Thyroid gland (tissue), 4 donors: ENCODE data around the gene CXCL11.
"Not testable (repeated sequence)": the region's sequence is repeated elsewhere in the genome, so short reads cannot be mapped to it uniquely, and the experiment has no call there.

Source experiments
- CTCF ChIP-seq, 6 experiments: fragments of 200-600 bp in 3 of 6; fragments of 450-650 bp in 3 of 6; sonication (generic) in 3 of 6; IDR thresholded peaks; one replicate each; pipeline ENCODE4 v1.5.1; 2016 to 2019; ENCODE audit warnings: antibody characterized with exemption in 6 of 6, mild to moderate bottlenecking in 2 of 6, inconsistent platforms in 1 of 6, moderate library complexity in 1 of 6
- POLR2A ChIP-seq, 2 donors: fragments of 450-650 bp; IDR thresholded peaks; one replicate each; pipeline ENCODE4 v1.6.1; 2017; ENCODE audit warnings: antibody characterized with exemption in 2 of 2, mild to moderate bottlenecking in 2 of 2, moderate library complexity in 1 of 2

DNA sequence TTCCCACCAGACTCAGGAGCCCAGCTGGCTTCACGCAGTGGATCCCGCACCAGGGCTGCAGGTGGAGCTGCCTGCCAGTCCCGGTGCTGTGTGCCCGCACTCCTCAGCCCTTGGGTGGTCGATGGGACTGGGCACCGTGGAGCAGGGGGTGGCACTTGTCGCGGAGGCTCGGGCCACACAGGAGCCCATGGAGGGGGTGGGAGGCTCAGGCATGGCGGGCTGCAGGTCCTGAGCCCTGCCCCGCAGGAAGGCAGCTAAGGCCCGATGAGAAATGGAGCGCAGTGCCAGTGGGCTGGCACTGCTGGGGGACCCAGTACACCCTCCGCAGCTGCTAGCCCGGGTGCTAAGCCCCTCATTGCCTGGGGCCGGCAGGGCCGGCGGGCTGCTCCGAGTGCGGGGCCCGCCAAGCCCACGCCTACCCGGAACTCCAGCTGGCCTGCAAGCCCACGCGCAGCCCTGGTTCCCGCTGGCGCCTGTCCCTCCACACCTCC, 14.7 kb upstream of the CXCL11 start:
- not testable (repeated sequence) for TF ChIP-seq CTCF, POLR2A (IDR thresholded peaks at IDR 0.05)
